Measurements from ENCODE around the gene CTCF. TPM values are rescaled to one million over a fixed set of nuclear protein-coding genes. Genes with fewer than 3 reads are reported as not detected.

Gene CTCF
- total and polyA plus RNA-seq, 12 donors = 11.9 to 31.0 (median 23.8) TPM

GRCh38 chr16:67685388-67686112, 123.2 kb downstream of the CTCF start:
- 85 to 86% methylated on average over 17 of the region's 17 CpGs for WGBS, 2 donors
- no peaks in the 10 kb centered on the region for H3K9me3 ChIP-seq
- ATAC-seq (peak in 2 of 8 donors; percentile 15 to 30), DNase-seq (no peak)
- peak overlapping the region; percentile 3 to 79 (median 67) for H3K27ac ChIP-seq
- H3K4me3 ChIP-seq = no peak overlapping the region
- H3K4me1 ChIP-seq = peaks cover 0 to 23% (median 16%) of the 10 kb centered on the region in 9 donors
- no peaks in the 10 kb centered on the region for H3K27me3 ChIP-seq
- no peak for TF ChIP-seq CTCF (IDR thresholded peaks at IDR 0.05)
- peaks cover 0 to 47% (median 7%) of the 10 kb centered on the region in 9 donors for H3K36me3 ChIP-seq
- intact Hi-C loops (cut with DNase I) = no loop called here

Other genes with a start within 250 kb of the CTCF start
- not detected for gene KCTD19, start 235.8 kb upstream of the CTCF start, total RNA-seq
- gene KCTD19, start 235.8 kb upstream of the CTCF start, polyA plus RNA-seq = under 1 TPM; 0.01 to 0.22 TPM
- under 1 TPM in 1 of 10 donors, not detected in 9; 0.26 TPM for gene LRRC36, start 235.7 kb upstream of the CTCF start, total RNA-seq
- under 1 TPM; 0.42 to 0.88 TPM for gene LRRC36, start 235.7 kb upstream of the CTCF start, polyA plus RNA-seq
- gene TPPP3, start 169.0 kb upstream of the CTCF start, total RNA-seq = 10 to 100 TPM in 1 of 10 donors, 1 to 10 TPM in 9; 6.4 to 15.9 (median 9.0) TPM
- gene TPPP3, start 169.0 kb upstream of the CTCF start, polyA plus RNA-seq = 10 to 100 TPM; 21.1 to 26.1 TPM
- 1 to 10 TPM; 3.2 to 6.3 (median 4.2) TPM for gene ZDHHC1, start 146.0 kb upstream of the CTCF start, total RNA-seq
- 1 to 10 TPM; 3.6 to 4.4 TPM for gene ZDHHC1, start 146.0 kb upstream of the CTCF start, polyA plus RNA-seq
- gene HSD11B2, start 131.4 kb upstream of the CTCF start, total RNA-seq = 1 to 10 TPM in 1 of 10 donors, under 1 TPM in 8, not detected in 1; 0.16 to 1.4 (median 0.57) TPM
- under 1 TPM; 0.41 to 0.51 TPM for gene HSD11B2, start 131.4 kb upstream of the CTCF start, polyA plus RNA-seq
- 10 to 100 TPM; 57.4 to 84.7 (median 67.5) TPM for gene ATP6V0D1, start 81.4 kb upstream of the CTCF start, total RNA-seq
- 10 to 100 TPM; 12.8 to 73.3 TPM for gene ATP6V0D1, start 81.4 kb upstream of the CTCF start, polyA plus RNA-seq
- gene AGRP, start 79.0 kb upstream of the CTCF start, total RNA-seq = not detected
- gene AGRP, start 79.0 kb upstream of the CTCF start, polyA plus RNA-seq = under 1 TPM in 1 of 2 donors, not detected in 1; 0.10 TPM
- 10 to 100 TPM; 45.9 to 86.1 (median 73.8) TPM for gene RIPOR1, start 33.7 kb upstream of the CTCF start, total RNA-seq
- 10 to 100 TPM; 40.0 to 66.9 TPM for gene RIPOR1, start 33.7 kb upstream of the CTCF start, polyA plus RNA-seq
- gene CARMIL2, start 82.6 kb downstream of the CTCF start, total RNA-seq = 1 to 10 TPM in 3 of 10 donors, under 1 TPM in 6, not detected in 1; 0.27 to 2.7 (median 0.60) TPM
- 1 to 10 TPM in 1 of 2 donors, under 1 TPM in 1; 0.16 to 1.2 TPM for gene CARMIL2, start 82.6 kb downstream of the CTCF start, polyA plus RNA-seq
- 10 to 100 TPM in 1 of 10 donors, 1 to 10 TPM in 9; 6.9 to 11.3 (median 8.6) TPM for gene ACD, start 97.7 kb downstream of the CTCF start, total RNA-seq
- gene ACD, start 97.7 kb downstream of the CTCF start, polyA plus RNA-seq = 10 to 100 TPM in 1 of 2 donors, 1 to 10 TPM in 1; 7.7 to 15.0 TPM
- gene PARD6A, start 98.4 kb downstream of the CTCF start, total RNA-seq = 1 to 10 TPM; 1.7 to 5.9 (median 2.2) TPM
- gene PARD6A, start 98.4 kb downstream of the CTCF start, polyA plus RNA-seq = 1 to 10 TPM; 2.7 to 5.8 TPM
- gene ENKD1, start 104.2 kb downstream of the CTCF start, total RNA-seq = 10 to 100 TPM in 1 of 10 donors, 1 to 10 TPM in 9; 3.6 to 12.7 (median 8.4) TPM
- 10 to 100 TPM; 24.5 to 30.9 TPM for gene ENKD1, start 104.2 kb downstream of the CTCF start, polyA plus RNA-seq
- gene C16orf86, start 104.3 kb downstream of the CTCF start, total RNA-seq = 1 to 10 TPM; 2.8 to 5.6 (median 4.3) TPM
- gene C16orf86, start 104.3 kb downstream of the CTCF start, polyA plus RNA-seq = 1 to 10 TPM; 2.6 to 3.7 TPM
- gene GFOD2, start 156.8 kb downstream of the CTCF start, total RNA-seq = 10 to 100 TPM in 2 of 10 donors, 1 to 10 TPM in 8; 6.0 to 10.7 (median 8.2) TPM
- gene GFOD2, start 156.8 kb downstream of the CTCF start, polyA plus RNA-seq = 10 to 100 TPM in 1 of 2 donors, 1 to 10 TPM in 1; 8.2 to 10.9 TPM
- 10 to 100 TPM; 11.1 to 21.6 (median 15.6) TPM for gene RANBP10, start 244.0 kb downstream of the CTCF start, total RNA-seq
- 1 to 10 TPM; 6.4 to 8.9 TPM for gene RANBP10, start 244.0 kb downstream of the CTCF start, polyA plus RNA-seq
- gene TSNAXIP1, start 244.4 kb downstream of the CTCF start, total RNA-seq = 1 to 10 TPM in 1 of 10 donors, under 1 TPM in 9; 0.15 to 1.1 (median 0.48) TPM
- gene TSNAXIP1, start 244.4 kb downstream of the CTCF start, polyA plus RNA-seq = 1 to 10 TPM in 1 of 2 donors, under 1 TPM in 1; 0.74 to 1.2 TPM